Smooth muscle cell of the brain vasculature (primary cell): ENCODE data around the gene SDHAF1.
A peak's percentile ranks its signal among the peaks of the same experiment; 100 is the strongest.
"Not testable (repeated sequence)": the region's sequence is repeated elsewhere in the genome, so short reads cannot be mapped to it uniquely, and the experiment has no call there.

ENCODE experiments used
- DNase-seq: peaks from one replicate; pipeline ENCODE4 v3.0.0-alpha.2; 2012; ENCODE audit warnings: low read depth, low spot score

Gene SDHAF1, protein sequence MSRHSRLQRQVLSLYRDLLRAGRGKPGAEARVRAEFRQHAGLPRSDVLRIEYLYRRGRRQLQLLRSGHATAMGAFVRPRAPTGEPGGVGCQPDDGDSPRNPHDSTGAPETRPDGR

DNA sequence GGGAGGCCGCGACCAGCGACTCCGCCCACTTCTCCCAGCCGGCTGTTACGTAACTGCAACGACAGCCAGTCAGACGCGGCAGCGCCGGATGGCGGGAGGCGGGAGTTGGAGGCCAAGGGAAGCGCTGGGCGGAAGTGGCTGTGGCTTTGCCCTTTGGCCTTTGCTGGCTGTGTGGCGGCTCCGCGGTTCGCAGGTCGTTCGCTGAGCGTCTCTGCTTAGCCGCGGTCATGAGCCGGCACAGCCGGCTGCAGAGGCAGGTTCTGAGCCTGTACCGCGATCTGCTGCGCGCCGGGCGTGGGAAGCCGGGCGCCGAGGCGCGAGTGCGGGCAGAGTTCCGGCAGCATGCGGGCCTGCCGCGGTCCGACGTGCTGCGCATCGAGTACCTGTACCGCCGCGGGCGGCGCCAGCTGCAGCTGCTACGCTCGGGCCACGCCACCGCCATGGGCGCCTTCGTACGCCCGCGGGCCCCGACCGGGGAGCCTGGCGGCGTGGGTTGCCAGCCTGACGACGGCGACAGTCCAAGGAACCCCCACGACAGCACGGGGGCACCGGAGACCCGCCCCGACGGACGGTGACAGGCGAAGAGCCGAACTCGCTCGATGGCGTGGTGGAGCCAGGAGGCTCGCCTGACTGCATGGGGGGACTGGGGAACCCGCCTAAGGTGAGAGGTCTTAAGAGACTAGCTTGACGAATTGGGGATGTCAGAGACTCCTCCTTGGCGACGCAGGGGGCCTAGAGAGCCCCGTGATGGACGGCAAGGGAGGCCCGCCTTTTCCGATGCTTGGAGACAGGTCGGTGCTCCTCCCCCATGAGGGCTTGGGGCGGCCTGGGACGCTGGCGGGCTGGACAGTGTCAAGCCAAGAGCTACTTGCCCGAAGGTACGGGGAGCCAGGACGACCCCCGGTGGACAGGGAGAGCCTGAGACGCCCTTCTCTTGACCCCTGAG lies at the start of gene SDHAF1:
TSS of gene SDHAF1 (plus strand) at position 141 of the 946 bp plus-strand sequence. CDS start at position 228, 87 bp downstream.
- peak; percentile 74 for DNase-seq

DNA sequence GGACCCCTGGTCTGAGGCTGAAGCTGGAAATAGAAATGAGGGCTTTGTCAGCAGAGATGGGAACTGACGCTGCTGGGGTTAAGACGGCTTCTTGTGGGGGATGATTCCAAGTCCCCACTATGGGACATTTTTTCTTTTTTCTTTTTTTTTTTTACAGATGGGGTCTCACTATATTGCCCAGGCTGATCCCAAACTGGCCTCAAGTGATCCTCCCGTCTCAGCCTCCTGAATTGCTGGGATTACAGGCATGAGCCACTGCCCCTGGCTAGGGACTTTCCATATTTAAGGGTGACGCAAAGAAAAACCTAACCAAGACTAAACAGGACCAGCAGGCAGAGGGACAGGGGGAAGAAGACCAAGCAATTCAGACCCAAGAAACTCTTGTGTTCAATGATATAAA lies 48.8 kb upstream of the SDHAF1 start:
- no peak for DNase-seq

DNA sequence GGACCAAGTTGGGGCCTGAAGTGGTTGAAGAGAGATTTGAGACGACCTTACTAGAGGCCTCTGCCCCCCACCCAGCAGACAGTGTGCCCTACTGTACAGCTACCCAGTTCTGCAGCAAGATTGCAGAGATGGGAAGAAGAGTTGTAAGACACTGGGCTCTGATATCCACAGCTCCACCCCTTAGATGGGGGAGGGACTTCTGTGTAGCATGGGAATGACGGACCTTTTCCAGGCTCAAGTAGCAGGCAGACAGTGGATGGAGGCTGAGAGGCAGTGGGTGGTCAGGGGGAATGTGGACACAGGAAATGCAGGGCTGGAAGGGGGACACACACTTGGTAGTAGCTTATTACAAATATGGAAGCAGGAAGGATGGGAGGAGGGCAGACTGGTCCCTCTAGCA lies 45.9 kb upstream of the SDHAF1 start:
- DNase-seq, result no peak

DNA sequence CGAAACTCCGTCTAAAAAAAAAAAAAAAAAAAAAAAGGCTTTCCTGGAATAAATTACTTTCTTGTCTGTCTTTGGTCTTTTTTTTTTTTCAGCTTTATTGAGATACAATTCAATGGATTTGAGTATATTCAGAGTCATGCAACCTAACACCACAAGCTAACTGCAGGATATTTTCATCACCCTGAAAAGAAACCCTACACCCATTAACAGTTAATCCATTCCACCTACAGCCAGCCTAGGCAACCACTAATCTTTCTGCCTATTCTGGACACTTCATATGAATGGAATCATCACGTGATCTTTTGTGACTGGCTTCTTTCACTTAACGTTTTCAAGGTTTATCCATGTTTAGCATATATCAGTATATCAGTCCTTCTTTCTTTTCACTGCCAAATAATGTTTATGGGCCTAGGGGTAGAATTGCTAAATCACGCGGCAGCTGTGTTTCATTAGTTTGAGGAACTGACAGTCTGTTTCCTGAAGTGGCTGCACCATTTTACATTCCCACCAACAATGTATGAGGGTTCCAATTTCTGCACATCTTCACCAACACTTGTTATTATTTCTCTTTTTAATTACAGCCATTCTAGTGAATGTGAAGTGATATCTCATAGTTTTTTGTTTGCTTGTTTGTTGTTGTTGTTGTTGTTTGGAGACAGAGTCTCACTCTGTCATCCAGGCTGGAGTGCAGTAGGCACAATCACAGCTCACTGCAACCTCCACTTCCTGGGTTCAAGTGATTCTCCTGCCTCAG lies 38.9 kb upstream of the SDHAF1 start:
- no peak for DNase-seq

DNA sequence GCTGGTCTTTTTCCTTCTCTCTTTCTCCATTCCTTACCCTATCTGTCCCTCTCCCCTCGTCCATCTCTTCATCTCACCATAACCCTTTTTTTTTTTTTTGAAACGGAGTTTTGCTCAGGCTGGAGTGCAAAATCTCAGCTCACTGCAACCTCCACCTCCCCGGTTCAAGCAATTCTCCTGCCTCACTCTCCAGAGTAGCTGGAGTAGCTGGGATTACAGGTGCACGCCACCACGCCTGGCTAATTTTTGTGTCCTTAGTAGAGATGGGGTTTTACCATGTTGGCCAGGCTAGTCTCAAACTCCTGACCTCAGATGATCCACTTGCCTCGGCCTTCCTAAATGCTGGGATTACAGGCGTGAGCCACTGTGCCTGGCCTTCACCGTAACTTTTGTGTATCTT lies 37.6 kb upstream of the SDHAF1 start:
- not testable (repeated sequence) for DNase-seq

DNA sequence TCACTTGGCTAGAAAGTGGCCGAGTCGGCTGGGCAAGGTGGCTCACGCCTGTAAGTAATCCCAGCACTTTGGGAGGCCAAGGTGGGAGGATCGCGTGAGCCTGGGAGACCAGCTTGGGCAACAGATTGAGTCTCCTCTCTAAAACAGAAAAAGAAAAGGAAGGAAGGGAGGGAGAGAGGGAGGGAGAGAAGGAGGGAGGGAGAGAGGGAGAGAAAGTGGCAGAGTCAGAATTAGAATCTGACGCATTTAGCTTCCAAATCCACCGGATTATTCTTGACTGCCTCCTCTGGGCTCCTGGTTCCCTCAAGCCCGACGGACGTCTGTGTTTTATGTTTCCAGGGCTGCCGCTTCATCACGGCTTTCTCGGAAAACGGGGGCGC lies 36.3 kb upstream of the SDHAF1 start:
- DNase-seq, result no peak

DNA sequence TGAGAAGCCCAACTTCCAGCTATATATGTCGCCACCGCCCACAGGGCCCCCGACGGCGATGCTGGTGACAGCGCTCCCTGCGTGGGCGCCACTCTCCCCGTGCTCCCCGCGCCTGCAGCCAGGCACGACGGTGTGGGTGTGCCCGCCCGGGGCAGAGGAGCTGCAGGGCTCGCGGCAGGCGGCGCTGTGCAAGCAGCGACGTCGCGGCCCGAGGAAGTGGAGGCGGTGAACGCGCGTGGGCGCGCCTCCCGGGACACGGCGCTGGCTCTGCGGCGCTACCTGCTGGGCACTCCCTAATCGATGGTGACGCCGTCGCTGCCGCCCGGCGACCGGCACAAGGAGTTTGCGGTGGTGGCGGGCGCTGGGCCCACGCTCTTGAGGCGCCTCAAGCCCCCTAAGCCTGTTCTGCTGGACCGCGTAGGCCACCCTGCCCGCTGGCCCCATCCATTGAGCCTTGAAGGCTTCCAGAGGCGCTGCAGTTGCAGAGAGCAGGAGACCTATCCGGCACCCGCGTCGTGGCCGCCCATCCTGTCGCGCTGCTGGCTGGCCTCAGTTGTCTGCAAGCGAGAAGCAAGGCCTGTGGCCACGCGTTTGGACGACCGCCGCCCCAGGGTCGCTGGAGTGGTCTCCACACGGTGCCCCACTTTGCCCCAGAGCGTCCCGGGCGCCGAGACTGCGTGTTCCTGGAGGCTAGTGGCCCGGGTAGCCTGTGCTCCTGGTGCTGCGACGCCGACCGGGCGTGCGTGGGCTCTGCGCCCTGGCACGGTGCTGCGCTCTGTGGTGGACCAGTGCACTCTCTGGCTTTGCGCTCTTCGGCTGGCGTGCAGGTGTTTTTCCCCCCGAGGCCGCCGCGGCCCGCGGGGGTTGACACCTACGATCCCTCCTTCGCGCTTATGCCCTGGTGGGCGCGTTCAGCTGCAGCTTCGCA lies 35.7 kb upstream of the SDHAF1 start:
- DNase-seq, result no peak

DNA sequence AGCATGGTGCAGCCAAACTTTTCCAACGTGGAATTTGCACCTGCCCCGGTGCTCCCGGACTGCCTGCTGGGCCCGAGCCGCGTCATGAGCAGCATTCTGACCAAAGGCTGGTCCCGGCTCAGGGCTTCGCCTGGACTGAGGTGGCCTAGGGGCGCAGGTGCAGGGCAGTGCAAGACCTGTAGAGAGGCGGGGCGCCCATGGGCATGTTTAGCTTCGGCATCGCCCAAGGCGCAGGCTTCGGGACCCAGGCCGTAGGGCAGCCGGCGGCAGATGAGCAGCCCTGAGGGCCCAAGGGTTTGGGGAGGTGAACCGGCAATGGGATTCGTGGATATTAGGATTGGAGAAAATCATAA lies 35.0 kb upstream of the SDHAF1 start:
- no peak for DNase-seq

DNA sequence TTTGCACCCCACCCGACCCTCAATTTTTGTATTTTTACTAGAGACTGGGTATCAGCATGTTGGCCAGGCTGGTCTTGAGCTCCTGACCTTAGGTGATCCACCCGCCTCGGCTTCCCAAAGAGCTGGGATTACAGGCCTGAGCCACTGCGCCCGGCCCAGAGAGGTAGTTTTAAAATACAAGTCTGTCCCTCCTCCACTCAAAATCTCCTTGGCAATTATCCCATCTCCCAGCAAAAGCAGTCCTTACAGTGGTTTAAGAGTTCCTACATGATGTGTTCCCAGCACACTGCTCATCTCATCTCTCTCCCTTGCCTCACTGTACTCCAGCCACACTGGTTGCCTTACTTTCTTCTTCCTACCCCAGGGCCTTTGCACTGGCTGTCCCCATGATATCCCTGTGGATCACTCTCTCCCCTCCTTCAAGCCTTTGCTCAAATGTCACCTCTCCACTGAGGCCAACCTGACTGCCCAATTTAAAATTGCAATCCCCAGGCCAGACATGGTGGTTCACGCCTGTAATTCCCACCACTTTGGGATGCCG lies 34.5 kb upstream of the SDHAF1 start:
- no peak for DNase-seq

DNA sequence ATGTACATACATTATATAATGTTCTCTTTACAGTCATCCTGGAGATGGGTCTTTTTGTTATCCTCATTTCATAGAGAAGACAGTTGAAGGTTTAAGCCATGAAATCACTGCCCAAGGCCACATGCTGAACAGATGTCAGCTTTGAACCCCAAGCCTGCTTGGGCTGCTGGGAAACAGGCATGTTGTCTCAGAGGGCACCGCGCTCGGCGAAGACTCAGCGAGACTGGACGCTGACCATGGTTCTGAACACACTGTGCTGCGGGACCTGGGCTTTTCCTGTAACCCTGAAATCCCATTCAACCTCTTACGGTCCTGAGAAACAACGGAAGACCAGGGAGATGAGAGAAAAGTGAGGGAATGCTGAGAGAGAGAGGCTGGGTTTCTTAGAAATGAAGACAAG lies 31.5 kb upstream of the SDHAF1 start:
- peak; percentile 32 for DNase-seq

DNA sequence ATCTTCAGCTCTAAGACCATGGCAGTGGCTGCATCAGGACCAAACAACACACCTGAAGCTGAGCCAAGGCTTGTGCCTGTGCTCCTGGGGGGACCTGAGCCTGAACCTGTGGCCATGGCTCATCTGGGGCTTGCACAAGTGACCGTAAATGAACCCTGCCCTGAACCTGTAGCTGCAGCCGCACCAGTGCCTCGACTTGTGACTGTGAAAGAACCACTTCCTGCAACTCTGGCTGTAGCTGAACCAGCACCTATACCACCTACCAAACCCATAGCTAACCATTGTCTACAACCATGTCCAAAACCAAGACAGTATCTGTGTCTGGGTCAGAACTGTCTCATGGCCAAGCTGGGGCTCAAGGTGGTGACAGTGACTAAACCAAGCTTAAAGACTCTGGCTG lies 28.2 kb upstream of the SDHAF1 start:
- DNase-seq, result no peak

DNA sequence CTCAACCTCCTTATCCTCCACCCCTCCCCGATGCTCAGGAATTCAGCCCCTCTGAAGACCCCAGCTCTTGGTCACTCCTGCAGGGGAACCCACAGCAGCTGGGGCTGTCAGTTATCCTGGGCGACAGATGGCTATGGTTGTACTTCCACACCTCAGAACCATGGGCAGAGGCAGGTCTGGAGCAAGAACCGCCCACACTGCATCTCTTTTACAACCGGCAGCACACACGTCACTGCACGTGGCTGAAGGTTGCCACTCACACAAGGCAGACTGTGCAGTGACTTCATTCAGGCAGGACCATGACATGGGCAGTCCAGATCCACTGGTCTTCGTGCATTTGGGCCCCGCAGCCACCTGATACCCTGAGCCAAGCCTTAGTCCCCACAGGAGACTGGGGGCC lies 21.5 kb upstream of the SDHAF1 start:
- no peak for DNase-seq

DNA sequence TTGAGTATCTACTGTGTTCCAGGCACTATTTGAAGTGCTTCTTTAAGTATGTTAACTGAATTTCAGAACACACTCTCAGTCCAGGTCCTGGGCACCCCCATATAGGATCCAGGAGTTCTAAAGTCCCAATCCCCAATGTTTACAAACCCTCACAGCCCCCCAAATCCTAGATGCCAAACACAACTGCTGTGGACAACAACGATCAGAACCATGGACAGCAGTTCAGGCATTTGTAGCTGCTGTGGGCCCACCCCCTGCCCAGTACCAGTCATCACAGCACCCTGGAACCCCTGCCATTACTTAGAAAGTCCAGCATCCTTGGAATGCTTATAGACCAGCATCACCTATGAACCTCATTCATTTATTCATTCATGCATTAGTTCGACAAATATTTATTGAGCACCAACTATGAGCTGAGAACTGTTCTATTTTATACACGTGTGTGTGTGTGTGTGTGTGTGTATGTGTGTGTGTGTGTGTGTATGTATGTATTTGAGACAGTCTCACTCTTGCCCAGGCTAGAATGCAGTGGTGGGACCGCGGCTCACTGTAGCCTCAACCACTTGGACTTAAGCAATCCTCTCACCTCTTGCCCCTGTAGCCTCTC lies 19.3 kb upstream of the SDHAF1 start:
- no peak for DNase-seq

DNA sequence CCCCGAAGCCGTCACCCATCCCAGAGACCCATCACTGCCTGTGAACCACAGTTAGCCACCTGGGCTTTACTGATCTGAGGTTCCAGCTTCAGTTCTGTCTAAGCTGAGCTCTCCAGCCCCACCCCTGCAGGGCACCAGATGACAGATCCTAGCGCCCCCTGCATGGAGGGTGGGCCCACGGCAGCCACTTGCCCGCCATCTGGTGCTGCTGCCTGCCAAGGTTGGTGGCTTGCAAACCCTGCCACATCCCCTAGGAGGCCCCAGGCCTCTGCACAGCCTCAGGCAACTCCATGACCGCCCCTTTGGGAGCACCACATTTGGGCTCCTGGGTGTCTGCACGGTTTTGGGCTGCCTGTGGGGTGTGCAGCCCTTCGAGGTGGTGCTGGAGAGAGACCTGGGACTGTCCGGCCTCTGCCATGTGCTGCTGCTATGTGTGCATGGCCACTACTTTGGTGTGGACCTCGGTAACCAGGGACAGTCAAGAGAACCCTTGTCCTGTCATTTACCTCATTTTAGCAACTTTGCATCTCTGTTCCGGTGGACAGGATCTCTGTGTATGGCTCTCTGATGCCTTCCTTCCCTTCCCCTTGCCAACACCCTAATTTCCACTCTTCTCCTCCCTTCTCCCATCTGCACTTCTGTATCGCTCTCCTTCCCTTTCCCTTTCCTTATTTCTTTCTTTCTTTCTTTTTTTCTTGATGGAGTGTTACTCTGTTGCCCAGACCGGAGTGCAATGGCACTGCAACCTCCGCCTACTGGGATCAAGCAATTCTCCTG lies 17.4 kb upstream of the SDHAF1 start:
- no peak for DNase-seq

DNA sequence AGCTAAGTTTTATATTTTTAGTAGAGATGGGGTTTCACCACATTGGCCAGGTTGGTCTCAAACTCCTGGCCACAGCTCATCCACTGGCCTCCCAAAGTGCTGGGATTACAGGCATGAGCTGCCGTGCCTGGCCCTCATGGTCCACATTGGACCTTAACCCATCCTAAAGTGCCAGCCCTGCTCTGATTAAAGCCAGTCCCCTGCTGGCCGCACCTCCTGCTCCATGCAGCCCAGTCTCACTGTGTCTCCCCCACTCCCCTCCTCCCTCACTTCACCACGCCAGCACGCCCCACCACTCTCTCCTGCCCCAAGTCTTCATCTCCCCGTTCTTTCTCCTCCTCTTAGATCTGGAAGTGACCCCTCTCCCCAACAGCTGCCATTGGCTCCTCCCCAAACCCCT lies 16.7 kb upstream of the SDHAF1 start:
- DNase-seq, result no peak

DNA sequence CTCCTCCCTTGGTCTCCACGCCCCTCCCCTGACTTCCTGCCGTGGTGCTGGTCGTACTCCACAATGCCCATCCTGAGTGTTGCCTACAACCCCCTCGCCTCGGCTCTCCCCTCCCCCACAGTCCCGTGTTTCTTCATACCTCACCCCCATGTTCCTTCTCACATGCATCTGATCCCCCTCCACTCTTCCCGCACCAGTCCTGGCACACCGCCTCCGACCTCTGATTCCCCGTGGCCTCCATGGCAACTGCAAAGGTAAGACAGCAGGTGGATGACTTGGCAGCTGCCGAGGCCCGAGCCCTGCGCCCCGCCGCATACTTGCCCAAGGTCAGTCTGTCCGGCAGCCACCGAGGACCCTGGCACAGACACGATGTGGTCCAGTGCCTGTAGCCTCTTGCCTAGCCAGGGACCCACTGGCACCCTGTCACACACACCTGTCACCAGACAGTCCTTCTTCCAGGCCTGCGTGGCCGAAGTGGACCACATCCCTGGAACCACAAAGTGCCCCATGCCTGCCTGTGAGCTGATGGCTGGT lies 16.1 kb upstream of the SDHAF1 start:
- no peak for DNase-seq

DNA sequence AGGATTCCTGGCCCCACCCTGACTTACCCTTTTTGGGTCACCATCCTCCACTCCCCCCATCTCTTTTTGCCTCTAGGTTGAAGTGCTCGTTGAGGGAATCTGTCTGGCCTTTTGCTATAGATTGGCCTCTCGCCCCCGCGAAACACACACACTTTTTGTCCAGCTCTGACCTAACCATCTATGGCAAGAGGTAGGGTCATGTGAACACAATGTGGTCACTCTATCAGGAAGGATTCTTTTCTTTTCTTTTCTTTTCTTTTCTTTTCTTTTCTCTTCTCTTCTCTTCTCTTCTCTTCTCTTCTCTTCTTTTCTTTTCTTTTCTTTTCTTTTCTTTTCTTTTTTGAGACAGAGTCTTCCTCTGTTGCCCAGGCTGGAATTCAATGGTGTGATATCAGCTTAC lies 14.0 kb upstream of the SDHAF1 start:
- DNase-seq, result not testable (repeated sequence)

DNA sequence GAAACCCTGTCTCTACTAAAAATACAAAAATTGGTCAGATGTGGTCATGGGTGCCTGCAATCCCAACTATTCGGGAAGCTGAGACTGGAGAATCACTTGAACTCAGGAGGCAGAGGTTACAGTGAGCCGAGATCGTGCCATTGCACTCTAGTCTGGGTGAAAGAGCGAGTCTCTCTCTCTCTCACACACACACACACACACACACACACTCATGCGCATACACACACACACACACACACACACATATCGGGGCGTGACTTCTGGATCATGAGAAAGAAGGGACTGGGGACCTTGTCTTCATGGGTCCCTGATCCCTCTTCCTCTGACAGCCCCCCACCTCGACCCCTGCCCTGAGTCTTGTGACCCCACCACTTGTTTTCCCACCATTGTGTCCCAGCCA lies 11.8 kb upstream of the SDHAF1 start:
- no peak for DNase-seq

DNA sequence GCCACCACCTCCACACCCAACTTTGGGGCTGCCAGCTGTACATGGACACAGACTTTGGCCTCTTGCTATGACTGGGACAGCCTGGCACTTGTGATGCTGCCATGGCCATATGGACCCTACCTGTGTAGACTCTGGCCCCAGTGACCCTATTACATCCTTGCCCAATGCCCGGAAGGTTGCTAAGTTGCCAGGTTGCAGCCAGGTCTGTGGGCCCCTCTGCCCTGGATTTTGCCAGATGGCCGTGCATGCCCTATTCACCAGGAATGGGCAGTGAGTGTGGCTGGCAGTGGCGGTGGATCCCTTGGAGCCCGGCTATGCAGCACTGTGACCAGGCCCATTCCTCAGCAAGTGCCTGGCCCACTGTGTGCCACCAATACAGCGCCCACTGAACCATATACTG lies 8.9 kb upstream of the SDHAF1 start:
- no peak for DNase-seq
